ENCODE measurements around the gene EFNB1.

DNA sequence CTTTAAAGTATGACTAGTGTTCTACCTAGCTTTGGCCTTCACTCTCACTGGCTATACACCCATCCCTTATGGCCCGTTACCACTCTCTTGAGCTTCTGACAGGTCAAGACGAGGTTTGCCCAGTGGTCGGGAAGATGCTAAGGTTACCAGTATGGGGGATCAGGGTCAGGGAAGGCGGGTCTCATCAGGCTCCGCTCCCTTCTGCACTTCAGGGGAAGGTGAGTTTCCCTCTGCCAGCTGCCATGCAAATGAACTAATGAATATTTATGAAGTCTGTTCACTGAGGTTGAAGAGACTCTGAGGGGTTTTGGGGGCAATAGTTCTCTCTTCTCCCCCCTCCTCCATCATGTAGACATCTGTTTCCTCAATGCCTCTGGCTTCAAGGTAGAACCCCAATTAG is 6.6 kb downstream of the EFNB1 start:
- TF ChIP-seq POLR2A (IDR thresholded peaks at IDR 0.05; ENCODE audit: low read length) (no peak), GATA1 (IDR thresholded peaks at IDR 0.05; ENCODE audit: low read depth, low read length) (no peak)
